Activated naive CD4-positive, alpha-beta T cell treated with anti-CD3 and anti-CD28 coated beads for 36 hours (primary cell): ENCODE results near the gene ATP6V1G1. TPM values are rescaled to one million over a fixed set of nuclear protein-coding genes. Genes with fewer than 3 reads are reported as not detected.
"Not testable (repeated sequence)": the region's sequence is repeated elsewhere in the genome, so short reads cannot be mapped to it uniquely, and the experiment has no call there.

Experiments used
- CTCF ChIA-PET: fragments of 350-600 bp; sonication (Branson Sonifier 250); formaldehyde crosslinking; loops from one replicate; lab custom pipeline; 2021; ENCODE audit warnings: antibody characterized with exemption; lab: Charles Lee
- DNase-seq: peaks from one replicate; pipeline ENCODE4 v3.0.0-alpha.2; 2020
- H3K27ac Mint-ChIP-seq: one replicate; pipeline ENCODE4 v1.8.0; 2021; ENCODE audit warnings: mild to moderate bottlenecking, mixed read lengths
- H3K27me3 Mint-ChIP-seq: one replicate; pipeline ENCODE4 v1.8.0; 2021; ENCODE audit warnings: low read depth, mixed read lengths
- H3K36me3 Mint-ChIP-seq: one replicate; pipeline ENCODE4 v1.8.0; 2021; ENCODE audit warnings: low read depth, mixed read lengths
- H3K4me1 Mint-ChIP-seq: one replicate; pipeline ENCODE4 v1.8.0; 2021; ENCODE audit warnings: low read depth, mixed read lengths
- H3K4me3 Mint-ChIP-seq: one replicate; pipeline ENCODE4 v1.8.0; 2021; ENCODE audit warnings: mild to moderate bottlenecking, moderate library complexity, mixed read lengths
- H3K9me3 Mint-ChIP-seq: one replicate; pipeline ENCODE4 v1.8.0; 2021; ENCODE audit warnings: mixed read lengths
- intact Hi-C: fragments of 100-400 bp; cut with micrococcal nuclease; formaldehyde crosslinking; loops from one replicate; pipeline ENCODE4 v1.15.1; 2023
- total RNA-seq, 2 experiments: library from RNA; stranded (reverse); gene quantifications; one replicate each; pipeline ENCODE4 v1.2.3, GENCODE V29; 2021

ATP6V1G1 gene
- total RNA-seq, 2 experiments from 2014 or later: 26.7 to 28.8 TPM

GRCh38 chr9:114558027-114558675 is 29.4 kb upstream of the ATP6V1G1 start:
- intact Hi-C loops: no loop called here
- Mint-ChIP-seq H3K4me1 (no peaks in the 10 kb centered on the region), H3K9me3 (no peaks in the 10 kb centered on the region), H3K36me3 (no peaks in the 10 kb centered on the region), H3K27me3 (no peaks in the 10 kb centered on the region), H3K27ac (no peak overlapping the region), H3K4me3 (no peak overlapping the region)
- no peak for DNase-seq
- CTCF ChIA-PET: interaction anchor here (0.9 kb wide), 1 partner anchor 20 kb away, joined by 3 read pairs; no protein-coding TSS in a partner anchor

GRCh38 chr9:114559830-114560513 is 27.6 kb upstream of the ATP6V1G1 start:
- intact Hi-C loops: no loop called here
- H3K36me3 Mint-ChIP-seq: no peaks in the 10 kb centered on the region
- no peaks in the 10 kb centered on the region for H3K27me3 Mint-ChIP-seq
- no peaks in the 10 kb centered on the region for H3K9me3 Mint-ChIP-seq
- no peak overlapping the region for H3K27ac Mint-ChIP-seq
- CTCF ChIA-PET: no interaction called here
- no peak for DNase-seq
- H3K4me1 Mint-ChIP-seq: no peaks in the 10 kb centered on the region
- H3K4me3 Mint-ChIP-seq: no peak overlapping the region

- no peak overlapping the region for H3K27ac Mint-ChIP-seq
- H3K27me3 Mint-ChIP-seq: no peaks in the 10 kb centered on the region
- intact Hi-C loops: no loop called here
- CTCF ChIA-PET: interaction anchor here (1.6 kb wide), 1 partner anchor 92 kb away, joined by 6 read pairs; no protein-coding TSS in a partner anchor
- no peak for DNase-seq
- no peaks in the 10 kb centered on the region for H3K4me1 Mint-ChIP-seq
- no peaks in the 10 kb centered on the region for H3K9me3 Mint-ChIP-seq
- H3K4me3 Mint-ChIP-seq: no peak overlapping the region
- no peaks in the 10 kb centered on the region for H3K36me3 Mint-ChIP-seq
Observed at GRCh38 chr9:114560956-114561355, 26.6 kb upstream of the ATP6V1G1 start.

GRCh38 chr9:114561771-114562170 is 25.8 kb upstream of the ATP6V1G1 start:
- CTCF ChIA-PET: interaction anchor here (1.6 kb wide), 1 partner anchor 92 kb away, joined by 6 read pairs; no protein-coding TSS in a partner anchor
- DNase-seq: no peak
- H3K27ac Mint-ChIP-seq: no peak overlapping the region
- intact Hi-C loops: no loop called here
- H3K9me3 Mint-ChIP-seq: no peaks in the 10 kb centered on the region
- no peaks in the 10 kb centered on the region for H3K27me3 Mint-ChIP-seq
- no peak overlapping the region for H3K4me3 Mint-ChIP-seq
- no peaks in the 10 kb centered on the region for H3K36me3 Mint-ChIP-seq
- H3K4me1 Mint-ChIP-seq: no peaks in the 10 kb centered on the region

- intact Hi-C loops: no loop called here
- Mint-ChIP-seq H3K4me1 (no peaks in the 10 kb centered on the region), H3K27ac (no peak overlapping the region), H3K9me3 (no peaks in the 10 kb centered on the region), H3K27me3 (no peaks in the 10 kb centered on the region), H3K36me3 (no peaks in the 10 kb centered on the region), H3K4me3 (no peak overlapping the region)
- CTCF ChIA-PET: no interaction called here
- no peak for DNase-seq
Observed at GRCh38 chr9:114565204-114565603, 22.4 kb upstream of the ATP6V1G1 start.

- no peak for DNase-seq
- H3K27ac Mint-ChIP-seq: no peak overlapping the region
- H3K27me3 Mint-ChIP-seq: no peaks in the 10 kb centered on the region
- H3K4me3 Mint-ChIP-seq: no peak overlapping the region
- H3K9me3 Mint-ChIP-seq: no peaks in the 10 kb centered on the region
- H3K4me1 Mint-ChIP-seq: no peaks in the 10 kb centered on the region
- CTCF ChIA-PET: no interaction called here
- H3K36me3 Mint-ChIP-seq: no peaks in the 10 kb centered on the region
- intact Hi-C loops: no loop called here
Observed at GRCh38 chr9:114570742-114571141, 16.8 kb upstream of the ATP6V1G1 start.

GRCh38 chr9:114571391-114571790 is 16.2 kb upstream of the ATP6V1G1 start:
- Mint-ChIP-seq H3K36me3 (no peaks in the 10 kb centered on the region), H3K9me3 (no peaks in the 10 kb centered on the region), H3K4me3 (no peak overlapping the region), H3K27me3 (no peaks in the 10 kb centered on the region), H3K27ac (no peak overlapping the region), H3K4me1 (no peaks in the 10 kb centered on the region)
- intact Hi-C loops: no loop called here
- no peak for DNase-seq
- CTCF ChIA-PET: no interaction called here

GRCh38 chr9:114572199-114572598 is 15.4 kb upstream of the ATP6V1G1 start:
- no peak for DNase-seq
- Mint-ChIP-seq H3K4me3 (no peak overlapping the region), H3K27ac (no peak overlapping the region), H3K4me1 (no peaks in the 10 kb centered on the region), H3K9me3 (no peaks in the 10 kb centered on the region), H3K36me3 (no peaks in the 10 kb centered on the region), H3K27me3 (no peaks in the 10 kb centered on the region)
- CTCF ChIA-PET: no interaction called here
- intact Hi-C loops: no loop called here

GRCh38 chr9:114574438-114574837 is 13.1 kb upstream of the ATP6V1G1 start:
- intact Hi-C loops: no loop called here
- H3K36me3 Mint-ChIP-seq: no peaks in the 10 kb centered on the region
- DNase-seq: no peak
- CTCF ChIA-PET: interaction anchor here (0.7 kb wide), 1 partner anchor 99 kb away, joined by 3 read pairs; no protein-coding TSS in a partner anchor
- H3K4me1 Mint-ChIP-seq: no peaks in the 10 kb centered on the region
- H3K9me3 Mint-ChIP-seq: no peaks in the 10 kb centered on the region
- H3K27me3 Mint-ChIP-seq: no peaks in the 10 kb centered on the region
- H3K4me3 Mint-ChIP-seq: no peak overlapping the region
- no peak overlapping the region for H3K27ac Mint-ChIP-seq

- H3K9me3 Mint-ChIP-seq, H3K27ac Mint-ChIP-seq, DNase-seq, H3K36me3 Mint-ChIP-seq, intact Hi-C loops, H3K27me3 Mint-ChIP-seq, H3K4me3 Mint-ChIP-seq, H3K4me1 Mint-ChIP-seq: not testable (repeated sequence)
- CTCF ChIA-PET: interaction anchor here (0.6 to 2.6 kb wide), 2 partner anchors 15 to 63 kb away, joined by 3 to 8 read pairs; no protein-coding TSS in a partner anchor
Observed at GRCh38 chr9:114576779-114577178, 10.8 kb upstream of the ATP6V1G1 start.

GRCh38 chr9:114578134-114578533 is 9.4 kb upstream of the ATP6V1G1 start:
- intact Hi-C loops: not testable (repeated sequence)

GRCh38 chr9:114580609-114581193 is 6.9 kb upstream of the ATP6V1G1 start:
- H3K36me3 Mint-ChIP-seq: no peaks in the 10 kb centered on the region
- no peaks in the 10 kb centered on the region for H3K27me3 Mint-ChIP-seq
- no peaks in the 10 kb centered on the region for H3K9me3 Mint-ChIP-seq
- H3K4me1 Mint-ChIP-seq: no peaks in the 10 kb centered on the region
- no peak for DNase-seq
- intact Hi-C loops: loop anchor here (10.0 kb wide), 1 partner anchor 344 kb away; no protein-coding TSS in a partner anchor
- no peak overlapping the region for H3K27ac Mint-ChIP-seq
- CTCF ChIA-PET: no interaction called here
- H3K4me3 Mint-ChIP-seq: no peak overlapping the region

More at GRCh38 chr9:114578134-114578533, 9.4 kb upstream of the ATP6V1G1 start:
- DNase-seq, H3K4me1 Mint-ChIP-seq, H3K36me3 Mint-ChIP-seq, H3K4me3 Mint-ChIP-seq, H3K27ac Mint-ChIP-seq, H3K27me3 Mint-ChIP-seq, H3K9me3 Mint-ChIP-seq: not testable (repeated sequence)
- CTCF ChIA-PET: interaction anchor here (2.6 kb wide), 1 partner anchor 14 kb away, joined by 8 read pairs; no protein-coding TSS in a partner anchor
